HL-60 (cell line): ENCODE results near the gene CHERP.

Experiments
- CTCF ChIP-seq: IDR thresholded peaks from one replicate; pipeline ENCODE4 v1.5.1; 2011; ENCODE audit warnings: low read length, control low read depth, inconsistent platforms; ENCODE audit not compliant: insufficient read depth
- POLR2AphosphoS5 ChIP-seq: IDR thresholded peaks from 2 replicates; pipeline ENCODE4 v1.6.1; 2012; ENCODE audit warnings: low read depth
- REST ChIP-seq: IDR thresholded peaks from 2 replicates; pipeline ENCODE4 v1.6.1; 2012; ENCODE audit warnings: low read depth; ENCODE audit not compliant: insufficient replicate concordance
- SPI1 ChIP-seq: IDR thresholded peaks from 2 replicates; pipeline ENCODE4 v1.6.1; 2012; ENCODE audit warnings: low read depth, mild to moderate bottlenecking, borderline replicate concordance

GRCh38 chr19:16521715-16522289, 20.4 kb downstream of the CHERP start:
- no peak for TF ChIP-seq CTCF
- no peak for TF ChIP-seq POLR2AphosphoS5
- no peak for TF ChIP-seq REST
- TF ChIP-seq SPI1, result no peak
